Stimulated activated naive CD4-positive, alpha-beta T cell (primary cell): Measurements from ENCODE around the gene TTC32.

Source experiments
- DNase-seq, 6 experiments: peaks; one replicate each; lab custom pipeline; 2025; lab: John Stamatoyannopoulos, UW

TTC32 gene

DNA sequence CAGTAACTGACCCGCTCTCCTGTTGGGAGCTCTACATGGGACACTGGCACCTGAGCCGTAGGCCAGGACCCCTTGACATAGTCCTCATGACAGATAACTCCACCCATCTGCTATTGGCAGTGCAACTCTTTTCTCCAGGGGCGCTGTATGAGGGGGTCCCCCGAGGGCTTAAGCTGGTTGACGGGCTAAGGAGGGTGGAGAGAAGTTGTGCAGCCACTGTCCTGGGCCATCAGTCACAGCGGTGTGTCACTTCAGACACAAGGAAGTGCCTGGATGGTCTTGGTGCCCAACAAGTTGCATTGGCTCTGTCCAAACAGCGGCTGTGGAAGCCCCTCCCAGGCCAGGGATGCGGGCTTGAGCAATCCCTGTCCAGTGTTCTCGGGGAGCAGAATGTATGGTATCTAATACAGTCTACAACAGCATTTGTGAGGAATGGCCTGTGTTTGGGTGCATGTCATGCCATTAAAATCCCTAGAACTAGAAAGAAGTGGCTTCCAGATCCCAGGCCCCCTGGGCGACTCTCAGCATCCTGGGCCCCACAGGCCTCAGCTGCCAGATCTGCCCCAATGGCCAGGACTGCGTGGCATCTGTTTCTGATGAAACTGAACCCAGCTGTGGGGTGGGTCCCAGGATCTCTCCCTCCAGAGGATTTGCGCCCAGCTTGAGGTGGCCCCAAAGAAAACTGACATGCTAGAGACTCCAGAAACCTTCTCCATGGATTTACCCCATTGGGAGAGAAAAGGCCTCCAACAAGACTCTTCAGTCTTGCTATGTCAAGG is 23.3 kb downstream of the TTC32 start:
- DNase-seq = no peak

DNA sequence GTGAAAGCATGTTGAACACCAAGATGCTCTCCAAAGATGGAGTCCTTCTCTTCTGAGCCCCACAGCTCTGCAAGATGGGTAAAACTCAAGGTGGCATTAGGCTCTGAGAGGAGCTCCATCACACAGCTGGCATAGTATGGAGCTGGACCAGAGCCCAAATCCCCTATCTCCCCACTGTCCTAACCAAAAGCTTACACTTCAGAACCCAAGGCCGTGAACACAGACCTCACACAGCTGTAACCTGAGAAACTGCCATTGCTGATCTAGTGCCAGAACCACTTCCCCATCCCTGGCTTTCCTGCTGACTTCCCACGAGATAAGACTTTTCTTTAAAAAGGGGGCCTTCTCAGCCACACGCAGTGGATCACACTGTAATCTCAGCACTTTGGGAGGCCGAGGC is 25.0 kb downstream of the TTC32 start:
- DNase-seq = no peak

GRCh38 chr2:19875280-19875679 is 26.5 kb downstream of the TTC32 start:
- DNase-seq = no peak

GRCh38 chr2:19874726-19875125 is 27.1 kb downstream of the TTC32 start:
- no peak for DNase-seq

DNA sequence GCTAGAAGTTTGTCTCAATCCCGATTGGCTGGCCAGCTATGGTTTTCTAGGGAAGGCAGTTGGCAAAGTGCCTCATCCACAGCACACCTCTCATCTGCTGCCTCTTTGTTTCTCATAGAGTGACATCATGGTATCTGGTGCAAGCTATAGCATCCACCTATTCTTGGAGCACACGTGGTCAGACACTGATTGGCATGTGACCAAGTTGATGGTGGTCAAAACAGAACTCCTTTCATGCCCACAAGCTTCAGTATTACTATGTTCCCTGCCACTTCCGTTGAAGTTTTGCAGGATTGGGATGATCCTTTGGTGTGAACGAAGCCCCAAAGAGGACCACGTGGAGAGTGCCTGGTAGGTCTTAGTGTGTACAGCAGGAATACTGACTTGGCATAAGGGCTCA is 28.8 kb downstream of the TTC32 start:
- DNase-seq = no peak

- no peak for DNase-seq
Measured at GRCh38 chr2:19872302-19872701, 29.5 kb downstream of the TTC32 start.

DNA sequence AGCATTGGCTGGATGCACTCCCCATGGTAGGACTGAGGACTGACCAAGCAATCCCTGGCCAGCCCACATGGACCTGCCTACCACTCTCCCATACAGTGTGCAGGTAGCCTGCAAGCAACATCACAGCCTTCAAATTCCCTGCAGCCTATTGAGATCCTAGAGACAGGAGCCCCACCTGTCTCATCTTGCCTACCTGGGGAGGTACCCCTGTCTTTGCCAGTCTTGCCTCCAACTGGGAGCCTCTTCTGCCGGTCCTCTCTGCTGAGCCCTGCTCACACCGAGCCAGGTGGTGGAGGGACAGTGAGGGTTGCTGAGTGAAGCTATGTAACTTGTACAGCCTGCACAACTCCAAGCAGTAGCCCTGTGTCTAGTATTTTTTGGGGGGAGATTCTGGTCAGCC is 29.9 kb downstream of the TTC32 start:
- DNase-seq = no peak

DNA sequence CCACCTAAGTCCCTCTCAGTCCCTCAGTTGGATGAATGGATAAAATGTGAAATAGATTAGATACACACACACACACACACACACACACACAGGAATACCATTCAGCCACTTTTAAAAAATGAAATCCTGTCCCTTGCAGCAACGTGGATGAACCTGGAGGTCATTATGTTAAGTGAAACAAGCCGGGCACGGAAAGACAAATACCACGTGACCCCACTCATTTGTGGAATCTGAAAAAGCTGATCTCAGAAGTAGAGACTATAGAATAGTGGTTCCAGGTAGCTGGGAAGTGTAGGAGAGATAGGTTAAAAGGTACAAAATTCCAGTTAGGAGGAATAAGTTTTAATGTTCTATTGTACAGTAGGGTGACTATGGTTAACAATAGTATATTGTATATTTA is 31.0 kb downstream of the TTC32 start:
- DNase-seq = no peak

GRCh38 chr2:19868701-19869580 is 32.8 kb downstream of the TTC32 start:
- DNase-seq = peak; percentile 44 to 87 (median 69)

GRCh38 chr2:19868224-19868623 is 33.6 kb downstream of the TTC32 start:
- DNase-seq = no peak

- no peak for DNase-seq
Measured at GRCh38 chr2:19866771-19867170, 35.0 kb downstream of the TTC32 start.

- DNase-seq = no peak
Measured at GRCh38 chr2:19865151-19865550, 36.6 kb downstream of the TTC32 start.

DNA sequence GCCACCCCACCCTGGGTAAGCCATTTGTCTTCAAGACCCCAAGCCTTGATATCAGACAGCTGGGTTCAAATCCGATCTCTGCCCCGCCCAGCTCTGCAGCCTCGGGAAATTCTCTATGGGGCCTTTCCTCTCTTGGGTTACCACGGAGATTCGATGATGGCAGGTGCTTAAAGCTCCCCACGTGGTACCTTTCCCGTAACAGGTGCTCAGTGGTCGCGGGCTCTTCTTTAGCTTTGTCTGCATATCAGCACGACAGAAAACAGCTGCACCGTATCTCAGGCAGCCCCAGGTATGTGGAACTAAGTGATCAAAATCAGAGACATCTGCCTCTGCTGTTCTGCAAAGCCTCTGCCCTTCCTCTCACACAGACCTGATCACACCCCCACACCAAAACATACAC is 37.4 kb downstream of the TTC32 start:
- no peak for DNase-seq

- DNase-seq = peak; percentile 18 to 72 (median 60)
Measured at GRCh38 chr2:19863303-19864041, 38.3 kb downstream of the TTC32 start.

GRCh38 chr2:19861813-19862212 is 40.0 kb downstream of the TTC32 start:
- DNase-seq = no peak

GRCh38 chr2:19860022-19860421 is 41.8 kb downstream of the TTC32 start:
- DNase-seq = no peak

DNA sequence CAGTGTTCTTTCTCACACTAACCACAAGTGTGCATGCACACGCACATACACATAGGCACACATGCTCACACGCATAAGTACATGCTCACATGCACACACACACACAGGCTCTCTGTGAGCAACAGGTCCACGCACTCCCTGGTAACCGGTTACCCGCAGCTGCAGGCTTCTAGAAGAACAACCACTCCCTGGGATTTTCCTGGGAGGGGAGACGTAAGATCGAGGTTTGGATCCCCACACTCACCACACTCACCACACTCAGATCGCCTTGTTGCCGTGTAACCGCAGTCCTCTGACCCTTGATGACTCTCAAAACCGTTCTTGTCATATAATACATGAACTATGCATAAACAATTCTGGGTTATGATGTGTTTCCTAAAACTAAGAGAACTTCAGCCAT is 42.2 kb downstream of the TTC32 start:
- DNase-seq = no peak

DNA sequence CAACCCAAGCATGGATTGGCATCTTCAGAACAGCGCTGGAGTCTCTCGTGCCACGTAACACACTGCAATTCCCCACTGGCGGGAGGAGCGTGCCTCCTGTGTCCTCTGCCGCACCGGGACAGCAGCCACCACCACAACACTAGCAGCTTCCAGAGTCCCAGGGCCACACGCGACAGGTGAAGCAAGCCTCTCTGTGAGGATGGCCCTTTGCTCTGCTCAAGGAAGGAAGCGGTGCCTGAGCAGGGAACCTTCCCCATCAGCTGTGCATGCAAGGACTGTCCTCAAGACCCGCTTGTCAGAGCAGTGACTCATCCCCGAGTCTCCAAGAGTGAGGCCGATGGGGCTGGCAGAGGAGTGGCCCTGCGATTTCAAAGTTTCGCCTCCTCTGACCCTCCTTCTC is 44.0 kb downstream of the TTC32 start:
- no peak for DNase-seq

- no peak for DNase-seq
Measured at GRCh38 chr2:19857100-19857499, 44.7 kb downstream of the TTC32 start.

- no peak for DNase-seq
Measured at GRCh38 chr2:19855542-19856431, 46.0 kb downstream of the TTC32 start.
